ENCODE data around the gene SMIM33.

Gene SMIM33

DNA sequence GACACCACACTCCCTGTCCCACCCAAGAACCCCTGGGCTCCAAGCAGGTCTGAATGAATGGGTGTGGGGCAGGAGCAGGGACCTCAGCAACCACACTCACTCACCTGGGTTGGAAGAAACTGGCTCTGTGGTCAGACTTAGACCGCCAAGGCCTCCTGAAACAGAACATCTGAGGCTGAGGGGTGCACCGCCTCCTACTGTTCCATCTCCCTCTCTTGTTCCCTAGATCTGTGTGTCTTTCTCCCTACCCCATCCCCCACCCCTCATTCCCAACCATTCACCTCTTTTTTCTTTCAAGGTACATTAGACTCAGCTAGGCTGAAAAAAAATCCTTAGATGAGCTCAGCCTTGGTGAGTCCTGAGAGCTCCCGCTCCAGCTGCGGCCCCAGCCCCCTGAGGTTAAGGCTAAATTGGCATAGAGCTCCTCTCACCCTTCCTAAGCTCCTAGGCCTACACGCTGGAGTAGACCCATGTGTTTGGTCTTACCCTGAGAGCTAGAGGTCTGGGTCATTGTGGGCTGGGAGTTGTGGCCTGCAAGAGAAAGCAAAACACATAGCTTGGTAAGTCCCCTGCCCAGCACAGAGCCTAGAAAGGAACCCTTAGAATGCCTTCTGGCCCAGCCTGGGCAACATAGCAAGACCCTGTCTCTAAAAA, 13.0 kb upstream of the SMIM33 start:
- H3K4me3 ChIP-seq (ENCODE audit: low read length): no peak overlapping the region
- DNase-seq (ENCODE audit: low read depth): no peak
- TF ChIP-seq, protein P1, sequence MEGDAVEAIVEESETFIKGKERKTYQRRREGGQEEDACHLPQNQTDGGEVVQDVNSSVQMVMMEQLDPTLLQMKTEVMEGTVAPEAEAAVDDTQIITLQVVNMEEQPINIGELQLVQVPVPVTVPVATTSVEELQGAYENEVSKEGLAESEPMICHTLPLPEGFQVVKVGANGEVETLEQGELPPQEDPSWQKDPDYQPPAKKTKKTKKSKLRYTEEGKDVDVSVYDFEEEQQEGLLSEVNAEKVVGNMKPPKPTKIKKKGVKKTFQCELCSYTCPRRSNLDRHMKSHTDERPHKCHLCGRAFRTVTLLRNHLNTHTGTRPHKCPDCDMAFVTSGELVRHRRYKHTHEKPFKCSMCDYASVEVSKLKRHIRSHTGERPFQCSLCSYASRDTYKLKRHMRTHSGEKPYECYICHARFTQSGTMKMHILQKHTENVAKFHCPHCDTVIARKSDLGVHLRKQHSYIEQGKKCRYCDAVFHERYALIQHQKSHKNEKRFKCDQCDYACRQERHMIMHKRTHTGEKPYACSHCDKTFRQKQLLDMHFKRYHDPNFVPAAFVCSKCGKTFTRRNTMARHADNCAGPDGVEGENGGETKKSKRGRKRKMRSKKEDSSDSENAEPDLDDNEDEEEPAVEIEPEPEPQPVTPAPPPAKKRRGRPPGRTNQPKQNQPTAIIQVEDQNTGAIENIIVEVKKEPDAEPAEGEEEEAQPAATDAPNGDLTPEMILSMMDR (conservative IDR thresholded peaks at IDR 0.05; ENCODE audit: low read depth, low read length): no peak

DNA sequence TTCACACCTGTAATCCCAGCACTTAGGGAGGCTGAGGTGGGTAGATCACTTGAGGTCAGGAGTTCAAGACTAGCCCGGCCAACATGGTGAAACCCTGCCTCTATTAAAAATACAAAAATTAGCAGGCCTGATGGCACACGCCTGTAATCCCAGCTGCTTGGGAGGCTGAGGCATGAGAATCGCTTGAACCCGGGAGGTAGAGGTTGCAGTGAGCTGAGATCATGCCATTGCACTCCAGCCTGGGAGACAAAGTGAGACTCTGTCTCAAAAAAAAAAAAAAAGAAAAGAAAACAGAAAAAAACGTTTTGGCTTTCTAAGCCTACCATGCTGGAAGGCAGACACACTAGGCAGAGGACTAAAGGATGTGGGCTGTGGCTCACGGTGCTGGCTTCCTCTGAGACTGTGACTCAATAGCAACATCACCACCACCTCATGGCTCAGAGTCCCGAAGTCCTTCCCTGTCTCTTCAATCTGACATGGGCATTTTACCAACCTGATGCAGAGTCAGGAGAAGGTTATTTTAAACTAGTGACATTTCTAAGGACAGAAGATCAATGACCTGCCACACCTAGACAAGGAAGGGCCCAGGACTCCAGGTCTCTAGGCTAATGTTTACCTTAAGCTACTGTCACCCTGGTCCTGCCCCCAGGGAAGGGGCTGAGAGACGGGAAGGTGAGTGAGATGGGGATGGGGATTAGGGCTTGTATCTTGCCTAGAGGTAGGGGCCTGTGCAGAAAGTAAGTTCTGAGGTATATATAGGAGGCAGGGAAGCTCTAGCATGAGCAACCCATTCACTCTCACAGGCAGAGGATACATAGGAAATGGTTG, 12.0 kb upstream of the SMIM33 start:
- H3K4me3 ChIP-seq (ENCODE audit: low read length): no peak overlapping the region
- no peak for DNase-seq (ENCODE audit: low read depth)
- TF ChIP-seq, protein P1 (conservative IDR thresholded peaks at IDR 0.05; ENCODE audit: low read depth, low read length): no peak

DNA sequence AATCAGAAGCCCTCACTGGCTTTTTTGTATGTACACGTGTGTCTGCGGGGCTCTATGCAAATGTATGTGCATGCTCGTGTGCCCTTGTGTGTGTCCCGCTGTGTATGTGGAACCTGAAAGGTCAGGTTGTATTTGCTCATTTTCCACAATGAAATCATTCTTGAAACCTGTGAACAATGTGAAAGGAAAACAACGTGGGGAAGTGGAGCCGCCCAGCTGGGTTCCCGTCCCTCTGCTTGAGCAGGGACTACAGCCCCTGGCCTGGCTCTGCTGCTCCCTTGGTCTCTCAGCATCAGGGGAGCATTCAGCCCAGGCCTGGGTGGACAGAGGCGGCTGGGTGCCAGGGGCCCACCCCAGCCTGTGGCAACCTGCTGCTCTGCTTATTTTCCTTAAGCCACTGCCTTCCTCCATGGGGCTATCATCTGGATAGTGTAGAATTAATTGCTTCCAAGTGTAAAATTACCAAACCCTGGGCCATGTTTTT, 11.3 kb upstream of the SMIM33 start:
- TF ChIP-seq, protein P1 (conservative IDR thresholded peaks at IDR 0.05; ENCODE audit: low read depth, low read length): no peak
- no peak for DNase-seq (ENCODE audit: low read depth)
- H3K4me3 ChIP-seq (ENCODE audit: low read length): no peak overlapping the region

DNA sequence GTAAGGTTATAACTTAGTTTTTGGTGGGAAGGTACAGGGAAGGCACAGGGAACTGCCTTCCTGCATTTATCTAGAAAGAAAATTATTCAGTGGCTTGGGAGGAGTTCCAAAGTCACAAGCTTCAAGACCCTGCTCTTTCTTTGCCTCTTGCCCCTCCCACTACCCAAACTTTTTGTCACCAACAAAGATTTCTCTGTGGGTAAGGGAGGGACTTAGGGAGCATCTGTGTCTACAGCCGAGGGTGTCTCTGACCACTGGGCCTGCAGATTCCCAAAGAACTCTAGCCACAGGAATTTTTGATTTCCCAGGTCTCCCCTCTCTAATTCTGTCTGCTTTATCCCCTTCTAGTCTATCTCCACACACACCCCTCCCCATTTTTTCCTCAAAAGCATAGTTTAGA, 10.3 kb upstream of the SMIM33 start:
- TF ChIP-seq, protein P1 (conservative IDR thresholded peaks at IDR 0.05; ENCODE audit: low read depth, low read length): no peak
- no peak for DNase-seq (ENCODE audit: low read depth)
- no peak overlapping the region for H3K4me3 ChIP-seq (ENCODE audit: low read length)

DNA sequence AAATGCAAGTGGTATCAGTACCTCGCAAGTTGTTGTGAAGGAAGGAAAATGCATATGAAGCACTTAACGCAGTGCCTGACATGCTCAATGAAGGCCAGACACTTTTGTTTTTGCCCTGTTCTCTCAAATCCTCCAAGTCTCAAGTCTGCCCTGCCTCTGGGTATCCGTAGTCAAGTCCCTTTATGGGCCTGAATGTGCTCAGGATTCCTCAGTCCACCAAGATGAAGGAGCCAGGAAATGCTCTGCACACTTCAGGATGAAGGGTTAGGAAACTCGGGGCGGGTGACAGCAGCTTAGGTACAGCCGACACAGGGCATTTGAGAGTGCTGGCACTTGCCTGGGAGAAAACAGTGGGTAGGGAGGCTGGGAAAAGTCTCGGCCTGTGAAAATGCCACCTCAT, 9.6 kb upstream of the SMIM33 start:
- H3K4me3 ChIP-seq (ENCODE audit: low read length): no peak overlapping the region
- DNase-seq (ENCODE audit: low read depth): no peak
- TF ChIP-seq, protein P1 (conservative IDR thresholded peaks at IDR 0.05; ENCODE audit: low read depth, low read length): no peak

DNA sequence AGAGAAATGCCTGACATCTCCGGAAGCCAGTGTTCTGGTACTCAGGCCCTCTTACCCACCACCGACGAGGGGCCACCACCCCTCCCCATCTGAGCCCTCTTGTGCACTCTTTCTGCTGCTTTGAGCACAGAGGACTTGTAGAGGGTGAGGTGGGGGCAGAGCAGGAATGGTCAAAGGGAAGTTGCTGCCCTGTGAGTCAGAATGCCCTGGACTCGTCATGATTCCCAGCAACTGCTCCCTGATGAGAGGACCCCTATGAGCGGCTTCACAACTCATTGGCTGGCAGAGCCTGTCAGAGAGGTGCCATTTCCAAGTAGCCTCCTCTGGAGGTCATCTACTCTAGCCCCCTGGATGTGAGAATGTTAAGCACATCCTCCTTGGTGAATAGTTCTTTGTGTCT, 9.1 kb upstream of the SMIM33 start:
- DNase-seq (ENCODE audit: low read depth): no peak
- H3K4me3 ChIP-seq (ENCODE audit: low read length): no peak overlapping the region
- TF ChIP-seq, protein P1 (conservative IDR thresholded peaks at IDR 0.05; ENCODE audit: low read depth, low read length): no peak
